Activated CD8-positive, alpha-beta T cell treated with anti-CD3 and anti-CD28 coated beads for 36 hours (primary cell): Measurements from ENCODE around the gene KXD1. TPM values are rescaled to one million over a fixed set of nuclear protein-coding genes. Genes with fewer than 3 reads are reported as not detected.

ENCODE experiments used
- ATAC-seq: fragments of 200-7000 bp; cut with Tn5 transposase; one replicate; pipeline ENCODE4 v1.10.0; 2021; ENCODE audit warnings: mild to moderate bottlenecking, moderate library complexity
- CTCF ChIA-PET: fragments of 350-600 bp; sonication (Branson Sonifier 250); formaldehyde crosslinking; loops from one replicate; lab custom pipeline; 2021; ENCODE audit warnings: antibody characterized with exemption; lab: Charles Lee
- POLR2A ChIA-PET: fragments of 350-600 bp; sonication (Branson Sonifier 250); formaldehyde crosslinking; loops from one replicate; lab custom pipeline; 2021; ENCODE audit warnings: antibody characterized with exemption; lab: Charles Lee
- DNase-seq: peaks from one replicate; pipeline ENCODE4 v3.0.0-alpha.2; 2020
- H3K27ac Mint-ChIP-seq: one replicate; pipeline ENCODE4 v1.8.0; 2021; ENCODE audit warnings: mild to moderate bottlenecking, mixed read lengths
- H3K27me3 Mint-ChIP-seq: one replicate; pipeline ENCODE4 v1.8.0; 2021; ENCODE audit warnings: mixed read lengths
- H3K36me3 Mint-ChIP-seq: one replicate; pipeline ENCODE4 v1.8.0; 2021; ENCODE audit warnings: low read depth, mixed read lengths
- H3K4me1 Mint-ChIP-seq: one replicate; pipeline ENCODE4 v1.8.0; 2021; ENCODE audit warnings: low read depth, mixed read lengths
- H3K4me3 Mint-ChIP-seq: one replicate; pipeline ENCODE4 v1.8.0; 2021; ENCODE audit warnings: mild to moderate bottlenecking, moderate library complexity, mixed read lengths
- H3K9me3 Mint-ChIP-seq: one replicate; pipeline ENCODE4 v1.8.0; 2021; ENCODE audit warnings: mixed read lengths
- intact Hi-C: fragments of 100-400 bp; cut with micrococcal nuclease; formaldehyde crosslinking; loops from one replicate; pipeline ENCODE4 v1.10.0; 2022
- total RNA-seq, 2 experiments: library from RNA; stranded (reverse); gene quantifications; one replicate each; pipeline ENCODE4 v1.2.3, GENCODE V29; 2021
- TF ChIP-seq, protein P1 (sequence below): fragments of 200-600 bp; IDR thresholded peaks from one replicate; pipeline ENCODE4 v1.8.0; 2022; ENCODE audit warnings: antibody characterized with exemption, mild to moderate bottlenecking

Gene KXD1
- total RNA-seq, 2 experiments from 2014 or later, result 137 to 142 TPM

- Mint-ChIP-seq H3K27ac (no peak overlapping the region), H3K4me1 (peaks cover 17% of the 10 kb centered on the region), H3K36me3 (no peaks in the 10 kb centered on the region), H3K9me3 (no peaks in the 10 kb centered on the region), H3K4me3 (no peak overlapping the region), H3K27me3 (peaks cover 71% of the 10 kb centered on the region)
- TF ChIP-seq, protein P1, sequence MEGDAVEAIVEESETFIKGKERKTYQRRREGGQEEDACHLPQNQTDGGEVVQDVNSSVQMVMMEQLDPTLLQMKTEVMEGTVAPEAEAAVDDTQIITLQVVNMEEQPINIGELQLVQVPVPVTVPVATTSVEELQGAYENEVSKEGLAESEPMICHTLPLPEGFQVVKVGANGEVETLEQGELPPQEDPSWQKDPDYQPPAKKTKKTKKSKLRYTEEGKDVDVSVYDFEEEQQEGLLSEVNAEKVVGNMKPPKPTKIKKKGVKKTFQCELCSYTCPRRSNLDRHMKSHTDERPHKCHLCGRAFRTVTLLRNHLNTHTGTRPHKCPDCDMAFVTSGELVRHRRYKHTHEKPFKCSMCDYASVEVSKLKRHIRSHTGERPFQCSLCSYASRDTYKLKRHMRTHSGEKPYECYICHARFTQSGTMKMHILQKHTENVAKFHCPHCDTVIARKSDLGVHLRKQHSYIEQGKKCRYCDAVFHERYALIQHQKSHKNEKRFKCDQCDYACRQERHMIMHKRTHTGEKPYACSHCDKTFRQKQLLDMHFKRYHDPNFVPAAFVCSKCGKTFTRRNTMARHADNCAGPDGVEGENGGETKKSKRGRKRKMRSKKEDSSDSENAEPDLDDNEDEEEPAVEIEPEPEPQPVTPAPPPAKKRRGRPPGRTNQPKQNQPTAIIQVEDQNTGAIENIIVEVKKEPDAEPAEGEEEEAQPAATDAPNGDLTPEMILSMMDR, result no peak
- no peak for ATAC-seq
- CTCF ChIA-PET, result no interaction called here
- intact Hi-C loops, result no loop called here
- no peak for DNase-seq
- POLR2A ChIA-PET, result no interaction called here
Measured at GRCh38 chr19:18609717-18610051, 52.0 kb downstream of the KXD1 start.

DNA sequence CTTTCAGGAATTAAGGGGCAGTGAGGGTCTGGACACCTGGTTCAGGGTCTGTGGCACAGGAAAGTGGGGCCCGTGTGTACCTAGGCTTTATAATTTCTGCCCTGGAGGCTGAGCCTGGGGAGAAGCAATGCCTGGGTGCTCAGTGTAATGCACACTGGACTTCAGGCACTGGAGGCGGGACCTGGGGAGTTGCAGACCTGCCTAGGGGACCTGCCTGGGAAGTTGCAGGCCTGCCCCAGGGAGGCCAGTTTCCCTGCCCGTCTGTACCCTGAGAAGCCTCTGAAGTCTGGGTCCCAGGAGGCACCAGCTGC, 52.5 kb downstream of the KXD1 start:
- Mint-ChIP-seq H3K4me1 (peaks cover 17% of the 10 kb centered on the region), H3K4me3 (no peak overlapping the region), H3K9me3 (no peaks in the 10 kb centered on the region), H3K27me3 (peaks cover 69% of the 10 kb centered on the region), H3K36me3 (no peaks in the 10 kb centered on the region), H3K27ac (no peak overlapping the region)
- ChIA-PET POLR2A (no interaction called here), CTCF (no interaction called here)
- no peak for DNase-seq
- TF ChIP-seq, protein P1, result no peak
- no peak for ATAC-seq
- intact Hi-C loops, result no loop called here

DNA sequence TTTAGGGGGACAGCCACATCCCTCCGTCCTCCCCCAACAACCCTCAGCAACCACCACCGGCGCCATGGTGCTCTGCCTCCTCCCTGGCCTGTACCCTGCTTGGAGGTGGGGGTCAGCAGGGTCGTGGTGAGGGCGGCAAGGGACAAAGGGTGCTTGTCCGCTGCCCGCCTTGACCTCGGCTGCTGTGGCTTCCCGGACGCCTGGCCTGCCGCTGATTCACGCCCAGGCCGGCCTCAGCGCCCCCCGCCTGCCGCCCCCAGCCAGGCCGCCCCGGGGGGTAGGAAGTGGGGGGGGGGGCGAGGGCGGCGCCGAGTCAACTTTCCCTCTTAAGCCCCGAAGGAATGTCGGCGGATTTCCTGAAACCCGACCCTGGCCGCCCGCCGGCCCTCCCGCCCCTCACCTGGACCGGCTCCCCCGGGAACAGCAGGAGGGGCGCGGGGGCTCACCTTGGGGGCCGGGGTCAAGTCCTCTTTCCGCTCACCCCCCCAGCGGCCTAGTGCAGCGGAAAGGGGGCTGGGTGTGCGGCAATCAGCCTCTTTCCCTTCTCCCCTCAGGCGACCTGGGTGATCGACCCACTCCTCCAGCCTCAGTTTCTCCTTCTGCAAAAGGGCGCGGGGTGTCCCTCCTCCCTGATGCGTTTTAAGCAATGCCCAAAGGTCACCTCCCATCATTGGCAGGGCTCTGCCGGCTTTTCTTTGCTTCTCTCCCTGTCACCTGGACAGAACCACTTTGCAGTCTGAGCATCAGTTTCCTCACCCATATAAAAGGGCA, 53.1 kb downstream of the KXD1 start:
- Mint-ChIP-seq H3K9me3 (no peaks in the 10 kb centered on the region), H3K4me1 (peaks cover 17% of the 10 kb centered on the region), H3K27me3 (peaks cover 66% of the 10 kb centered on the region), H3K4me3 (no peak overlapping the region), H3K27ac (no peak overlapping the region), H3K36me3 (no peaks in the 10 kb centered on the region)
- ChIA-PET POLR2A (no interaction called here), CTCF (no interaction called here)
- intact Hi-C loops, result no loop called here
- TF ChIP-seq, protein P1, result no peak
- DNase-seq, result no peak
- no peak for ATAC-seq

DNA sequence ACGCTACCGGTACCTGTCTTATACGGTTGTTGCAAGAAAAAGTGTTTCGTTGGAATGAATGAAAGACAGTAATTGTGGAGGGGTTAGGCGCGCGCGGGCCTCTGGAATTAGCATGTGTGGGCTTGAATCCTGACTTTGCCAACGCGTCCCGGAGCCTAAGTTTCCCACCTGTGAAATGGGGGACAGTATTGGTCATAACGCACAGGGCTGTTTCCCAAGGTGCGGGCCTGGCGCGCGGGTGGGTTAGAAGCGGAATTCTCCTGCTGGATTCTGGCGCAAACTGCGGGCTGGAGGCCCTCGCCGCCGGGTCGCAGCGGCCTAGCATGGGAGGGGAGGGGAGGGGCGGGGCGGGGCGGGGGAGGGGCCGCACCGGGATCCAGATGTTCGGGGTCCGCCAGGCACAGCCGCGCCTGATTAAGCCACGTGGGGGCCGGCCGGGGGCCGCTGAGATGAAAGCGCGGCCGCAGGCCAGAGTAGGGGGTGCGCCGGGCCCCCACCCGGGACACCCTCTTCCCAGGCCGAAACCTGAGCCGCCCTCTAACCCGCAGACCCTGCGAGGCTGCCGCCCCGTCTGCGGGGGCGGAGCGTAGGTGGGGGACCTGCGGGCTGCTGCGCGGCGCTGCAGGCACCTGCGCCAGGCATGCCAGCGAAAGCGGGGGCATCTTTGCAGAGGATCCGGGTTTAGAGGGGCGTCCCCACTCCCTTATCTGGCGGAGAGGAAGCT, 53.8 kb downstream of the KXD1 start:
- Mint-ChIP-seq H3K4me3 (no peak overlapping the region), H3K27me3 (peaks cover 70% of the 10 kb centered on the region), H3K4me1 (peaks cover 17% of the 10 kb centered on the region), H3K27ac (no peak overlapping the region), H3K9me3 (no peaks in the 10 kb centered on the region), H3K36me3 (no peaks in the 10 kb centered on the region)
- POLR2A ChIA-PET, result no interaction called here
- intact Hi-C loops, result no loop called here
- no peak for ATAC-seq
- no peak for DNase-seq
- CTCF ChIA-PET, result interaction anchor here (1.1 to 1.6 kb wide), 2 partner anchors 17 to 64 kb away, joined by 3 to 4 read pairs; no protein-coding TSS in a partner anchor
- TF ChIP-seq, protein P1, result no peak
